Spleen (tissue), 11 donors: ENCODE measurements around the gene SEL1L3. TPM values are rescaled to one million over a fixed set of nuclear protein-coding genes. Genes with fewer than 3 reads are reported as not detected.

Source experiments
- DNase-seq: peaks from one replicate; pipeline ENCODE4 v3.0.0-alpha.2; 2020
- H3K27ac ChIP-seq, 8 donors: fragments of 200-600 bp; sonication (generic) in 7 of 8; 1 replicate in 4 of 8; 2 replicates in 4 of 8; pipeline versions ENCODE4 v1.5.0 to v1.8.0; 2016 to 2021; ENCODE audit warnings: inconsistent platforms in 4 of 8, mild to moderate bottlenecking in 4 of 8, moderate library complexity in 1 of 8
- H3K27me3 ChIP-seq, 7 donors: fragments of 200-600 bp; sonication (generic) in 6 of 7; replicated peaks in 1 of 7; 1 replicate in 4 of 7; 2 replicates in 3 of 7; pipeline versions ENCODE4 v1.5.0 to v1.8.0; 2016 to 2021; ENCODE audit warnings: inconsistent platforms in 3 of 7, mild to moderate bottlenecking in 1 of 7
- H3K36me3 ChIP-seq, 6 donors: fragments of 200-600 bp; sonication (generic) in 5 of 6; 1 replicate in 4 of 6; 2 replicates in 2 of 6; pipeline versions ENCODE4 v1.5.0 to v1.8.0; 2016 to 2021; ENCODE audit warnings: inconsistent platforms in 2 of 6
- H3K4me1 ChIP-seq, 6 donors: fragments of 200-600 bp; sonication (generic) in 5 of 6; 1 replicate in 3 of 6; 2 replicates in 3 of 6; pipeline versions ENCODE4 v1.5.0 to v1.8.0; 2016 to 2021; ENCODE audit warnings: inconsistent platforms in 3 of 6
- H3K4me3 ChIP-seq, 8 donors: fragments of 200-600 bp; sonication (generic) in 7 of 8; 1 replicate in 4 of 8; 2 replicates in 4 of 8; pipeline versions ENCODE4 v1.5.0 to v1.8.0; 2016 to 2021; ENCODE audit warnings: inconsistent platforms in 4 of 8, mild to moderate bottlenecking in 4 of 8, moderate library complexity in 2 of 8
- H3K9me3 ChIP-seq, 8 donors: fragments of 200-600 bp; sonication (generic) in 7 of 8; 1 replicate in 4 of 8; 2 replicates in 4 of 8; pipeline versions ENCODE4 v1.5.0 to v1.8.0; 2016 to 2021; ENCODE audit warnings: inconsistent platforms in 4 of 8
- POLR2A ChIP-seq, 3 donors: fragments of 450-650 bp; IDR thresholded peaks; one replicate each; pipeline ENCODE4 v1.5.1; 2017; ENCODE audit warnings: antibody characterized with exemption in 3 of 3, mild to moderate bottlenecking in 1 of 3
- POLR2AphosphoS5 ChIP-seq, 3 donors: sonication (generic); formaldehyde crosslinking; IDR thresholded peaks; one replicate each; pipeline ENCODE4 v1.5.1; 2017; ENCODE audit warnings: antibody characterized with exemption in 3 of 3
- WGBS, 5 donors: extraction: QIAGEN DNeasy Blood & Tissue Kit in 3 of 5; methylation state at CpG; one replicate each; pipeline versions ENCODE4 v1.1.5 to v1.1.7; 2013 to 2018; 5-methylcytosine and 5-hydroxymethylcytosine counted together
- intact Hi-C: fragments of 100-400 bp; cut with DNase I; formaldehyde crosslinking; loops from one replicate; pipeline ENCODE4 v1.15.0; 2023; ENCODE audit warnings: low total_unique reads
- polyA plus RNA-seq, 3 donors: library from polyadenylated mRNA; stranded (reverse); fragments of 200-250 nt; gene quantifications; one replicate each; pipeline ENCODE4 v1.2.1, GENCODE V29; 2013
- total RNA-seq, 7 donors: library from RNA; depleted of rRNA in 3 of 7; stranded (reverse); fragments of >200 nt in 3 of 7; fragmentation: NEBNext Ultra II Directional in 4 of 7; extraction: Animal tissue kit (Norgen Biotek cat#: 25700) in 4 of 7; gene quantifications; one replicate each; pipeline versions ENCODE4 v1.1.0 to v1.2.1, GENCODE V29; 2016 to 2021
- TF ChIP-seq, protein P1 (sequence below), 11 experiments: fragments of 200-600 bp in 7 of 11; fragments of 450-650 bp in 4 of 11; sonication (generic) in 4 of 11; IDR thresholded peaks in 8 of 11; conservative IDR thresholded peaks in 3 of 11; 1 replicate in 7 of 11; 2 replicates in 4 of 11; pipeline versions ENCODE4 v1.4.0 to v1.8.0; 2016 to 2021; ENCODE audit warnings: antibody characterized with exemption in 11 of 11, inconsistent platforms in 4 of 11, mild to moderate bottlenecking in 1 of 11
- donor health status: healthy with polysubstance abuse.
- donor health status: DM: no; HTN: no; CAD: no; lungs with moderate emphysema.
- donor health status: DM: no; HTN: no; CAD: no.
- donor health status: Bipolar disorder and iron deficiency.
- donor health status: healthy.
- donor health status: DM: no; HTN: no; CAD: no.
- donor health status: DM: yes; HTN: yes; CAD: no.

SEL1L3 gene
- total and polyA plus RNA-seq, 10 donors: 59.0 to 319 (median 127) TPM

DNA sequence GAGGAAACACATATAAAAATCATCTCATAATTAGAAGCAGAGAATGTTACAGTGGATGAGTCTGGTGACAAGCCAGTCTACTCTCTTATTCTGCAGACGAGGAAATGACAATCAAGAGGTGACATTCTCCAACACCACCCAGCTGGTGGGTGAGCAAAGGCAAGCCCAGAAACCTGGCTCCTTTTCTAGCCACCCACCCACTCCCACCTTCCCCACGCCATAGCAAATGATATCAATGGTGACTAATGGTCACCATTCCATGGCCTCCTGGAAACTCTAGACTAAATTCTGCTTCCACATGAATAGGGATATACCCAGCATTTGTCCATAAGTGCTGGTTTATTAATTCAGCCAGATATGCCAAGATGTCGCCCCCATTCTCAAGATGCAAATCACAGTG lies 10.7 kb downstream of the SEL1L3 start:
- Histone ChIP-seq H3K36me3 (peaks cover 0 to 22% (median 3%) of the 10 kb centered on the region in 6 donors), H3K9me3 (no peaks in the 10 kb centered on the region), H3K4me3 (no peak overlapping the region), H3K27me3 (no peaks in the 10 kb centered on the region), H3K27ac (peak overlapping the region in 1 of 8 donors; percentile 40), H3K4me1 (peaks cover 30 to 90% (median 53%) of the 10 kb centered on the region in 6 donors)
- 82 to 90% (median 85%) methylated on average over 3 of the region's 3 CpGs for WGBS, 5 donors
- DNase-seq: no peak
- intact Hi-C loops: loop anchor here (10.0 kb wide), 1 partner anchor 473 kb away; the partner anchor contains the start of gene RBPJ
- TF ChIP-seq, protein P1, sequence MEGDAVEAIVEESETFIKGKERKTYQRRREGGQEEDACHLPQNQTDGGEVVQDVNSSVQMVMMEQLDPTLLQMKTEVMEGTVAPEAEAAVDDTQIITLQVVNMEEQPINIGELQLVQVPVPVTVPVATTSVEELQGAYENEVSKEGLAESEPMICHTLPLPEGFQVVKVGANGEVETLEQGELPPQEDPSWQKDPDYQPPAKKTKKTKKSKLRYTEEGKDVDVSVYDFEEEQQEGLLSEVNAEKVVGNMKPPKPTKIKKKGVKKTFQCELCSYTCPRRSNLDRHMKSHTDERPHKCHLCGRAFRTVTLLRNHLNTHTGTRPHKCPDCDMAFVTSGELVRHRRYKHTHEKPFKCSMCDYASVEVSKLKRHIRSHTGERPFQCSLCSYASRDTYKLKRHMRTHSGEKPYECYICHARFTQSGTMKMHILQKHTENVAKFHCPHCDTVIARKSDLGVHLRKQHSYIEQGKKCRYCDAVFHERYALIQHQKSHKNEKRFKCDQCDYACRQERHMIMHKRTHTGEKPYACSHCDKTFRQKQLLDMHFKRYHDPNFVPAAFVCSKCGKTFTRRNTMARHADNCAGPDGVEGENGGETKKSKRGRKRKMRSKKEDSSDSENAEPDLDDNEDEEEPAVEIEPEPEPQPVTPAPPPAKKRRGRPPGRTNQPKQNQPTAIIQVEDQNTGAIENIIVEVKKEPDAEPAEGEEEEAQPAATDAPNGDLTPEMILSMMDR (IDR thresholded peaks at IDR 0.05 in 8 of 11, conservative IDR thresholded peaks at IDR 0.05 in 3 of 11): no peak
- no peak for TF ChIP-seq POLR2A (IDR thresholded peaks at IDR 0.05)

DNA sequence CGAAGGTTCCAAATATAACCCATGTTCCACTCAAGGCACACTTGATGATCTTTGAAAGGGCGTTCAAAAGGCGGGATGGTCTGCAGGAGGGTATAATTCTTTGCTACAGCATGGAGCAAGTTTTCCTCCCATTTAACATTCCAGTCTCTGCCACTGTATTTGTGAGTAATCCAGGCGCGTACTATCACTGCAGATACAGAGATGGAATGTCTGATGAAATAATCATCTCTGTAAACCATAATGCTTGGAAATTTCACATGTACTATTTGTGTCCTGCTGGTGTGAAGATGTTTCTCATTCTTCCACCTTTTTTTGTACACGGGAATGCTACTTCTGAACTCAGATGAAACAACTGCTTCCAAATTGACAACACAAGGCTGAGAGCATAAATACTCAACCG lies 15.5 kb downstream of the SEL1L3 start:
- no peaks in the 10 kb centered on the region for H3K9me3 ChIP-seq
- H3K27ac ChIP-seq: no peak overlapping the region
- DNase-seq: no peak
- H3K36me3 ChIP-seq: peaks cover 0 to 61% (median 17%) of the 10 kb centered on the region in 6 donors
- WGBS, 5 donors: 95 to 97% (median 96%) methylated on average over 7 of the region's 7 CpGs
- TF ChIP-seq, protein P1 (IDR thresholded peaks at IDR 0.05 in 8 of 11, conservative IDR thresholded peaks at IDR 0.05 in 3 of 11): no peak
- TF ChIP-seq POLR2A (IDR thresholded peaks at IDR 0.05): no peak
- no peak for TF ChIP-seq POLR2AphosphoS5 (IDR thresholded peaks at IDR 0.05)
- no peak overlapping the region for H3K4me3 ChIP-seq
- intact Hi-C loops: no loop called here
- no peaks in the 10 kb centered on the region for H3K27me3 ChIP-seq
- peaks cover 24 to 82% (median 51%) of the 10 kb centered on the region in 6 donors for H3K4me1 ChIP-seq

GRCh38 chr4:25845841-25846653 lies 16.7 kb downstream of the SEL1L3 start:
- Histone ChIP-seq H3K4me1 (peaks cover 24 to 82% (median 47%) of the 10 kb centered on the region in 6 donors), H3K36me3 (peaks cover 0 to 70% (median 17%) of the 10 kb centered on the region in 6 donors), H3K27me3 (no peaks in the 10 kb centered on the region), H3K4me3 (no peak overlapping the region), H3K27ac (peak overlapping the region in 2 of 8 donors; percentile 70 to 72), H3K9me3 (no peaks in the 10 kb centered on the region)
- intact Hi-C loops: no loop called here
- TF ChIP-seq, protein P1 (IDR thresholded peaks at IDR 0.05 in 8 of 11, conservative IDR thresholded peaks at IDR 0.05 in 3 of 11): no peak
- no peak for TF ChIP-seq POLR2A (IDR thresholded peaks at IDR 0.05)
- TF ChIP-seq POLR2AphosphoS5 (IDR thresholded peaks at IDR 0.05): no peak
- no peak for DNase-seq
- 88 to 95% (median 90%) methylated on average over 8 to 12 of the region's 12 CpGs for WGBS, 5 donors

GRCh38 chr4:25844961-25845712 lies 17.7 kb downstream of the SEL1L3 start:
- peaks cover 0 to 76% (median 17%) of the 10 kb centered on the region in 6 donors for H3K36me3 ChIP-seq
- peaks cover 24 to 79% (median 45%) of the 10 kb centered on the region in 6 donors for H3K4me1 ChIP-seq
- DNase-seq: no peak
- H3K4me3 ChIP-seq: no peak overlapping the region
- H3K9me3 ChIP-seq: no peaks in the 10 kb centered on the region
- WGBS, 5 donors: 74 to 87% (median 77%) methylated on average over 4 of the region's 4 CpGs
- H3K27me3 ChIP-seq: no peaks in the 10 kb centered on the region
- TF ChIP-seq, protein P1 (IDR thresholded peaks at IDR 0.05 in 8 of 11, conservative IDR thresholded peaks at IDR 0.05 in 3 of 11): no peak
- TF ChIP-seq POLR2AphosphoS5 (IDR thresholded peaks at IDR 0.05) (no peak), POLR2A (IDR thresholded peaks at IDR 0.05) (no peak)
- peak overlapping the region in 5 of 8 donors; percentile 9 to 72 (median 57) for H3K27ac ChIP-seq
- intact Hi-C loops: no loop called here
